Neural cell (in vitro differentiated cells): Measurements from ENCODE around the gene FASTKD1. TPM values are rescaled to one million over a fixed set of nuclear protein-coding genes. Genes with fewer than 3 reads are reported as not detected.

Source experiments
- H2AFZ ChIP-seq: fragments of 200-600, 300-800 bp; sonication (generic), shearing (Covaris generic); 2 replicates; pipeline ENCODE4 v1.6.0; 2014; ENCODE audit warnings: low read depth, mild to moderate bottlenecking, antibody characterized with exemption, low read length, moderate library complexity
- H3F3A ChIP-seq: fragments of 200-600 bp; shearing (Covaris generic); 2 replicates; pipeline ENCODE4 v1.6.1; 2016; ENCODE audit warnings: mild to moderate bottlenecking, moderate library complexity, mixed read lengths, antibody characterized with exemption, low read length; ENCODE audit not compliant: insufficient read depth, poor library complexity, severe bottlenecking
- H3K27ac ChIP-seq: fragments of 200-600, 300-800 bp; sonication (generic), shearing (Covaris generic); 2 replicates; pipeline ENCODE4 v1.5.1; 2014; ENCODE audit warnings: mild to moderate bottlenecking, low read length, moderate library complexity
- H3K27me3 ChIP-seq: fragments of 300-800, 200-600 bp; sonication (generic), shearing (Covaris generic); 2 replicates; pipeline ENCODE4 v1.6.0; 2014; ENCODE audit warnings: mild to moderate bottlenecking, low read depth, low read length, moderate library complexity; ENCODE audit not compliant: insufficient read depth
- H3K36me3 ChIP-seq: fragments of 300-800, 200-600 bp; sonication (generic), shearing (Covaris generic); 2 replicates; pipeline ENCODE4 v1.5.1; 2014; ENCODE audit warnings: mild to moderate bottlenecking, antibody characterized with exemption, low read length, moderate library complexity; ENCODE audit not compliant: insufficient read depth
- H3K4me2 ChIP-seq: fragments of 300-800, 200-600 bp; sonication (generic), shearing (Covaris generic); 2 replicates; pipeline ENCODE4 v1.6.0; 2014; ENCODE audit warnings: mild to moderate bottlenecking, low read length
- H3K4me3 ChIP-seq: fragments of 300-800, 200-600 bp; sonication (generic), shearing (Covaris generic); 2 replicates; pipeline ENCODE4 v1.5.1; 2014; ENCODE audit warnings: mild to moderate bottlenecking, low read length, moderate library complexity
- H3K79me2 ChIP-seq: fragments of 200-600 bp; shearing (Covaris generic); replicated peaks from 2 replicates; pipeline ENCODE4 v1.6.0; 2014; ENCODE audit warnings: mild to moderate bottlenecking, low read length, moderate library complexity; ENCODE audit not compliant: insufficient read depth
- H3K9ac ChIP-seq: fragments of 300-800, 200-600 bp; sonication (generic), shearing (Covaris generic); 2 replicates; pipeline ENCODE4 v1.6.1; 2016; ENCODE audit warnings: mild to moderate bottlenecking, low read length, mixed read lengths
- H3K9me2 ChIP-seq: fragments of 200-600 bp; shearing (Covaris generic); 2 replicates; pipeline ENCODE4 v1.6.1; 2016; ENCODE audit warnings: mild to moderate bottlenecking, low read length, mixed read lengths; ENCODE audit not compliant: insufficient read depth
- H3K9me3 ChIP-seq: fragments of 200-600, 300-800 bp; sonication (generic), shearing (Covaris generic); 2 replicates; pipeline ENCODE4 v1.6.1; 2016; ENCODE audit warnings: mild to moderate bottlenecking, mixed run types, low read length, moderate library complexity, mixed read lengths
- H4K20me1 ChIP-seq: fragments of 200-600 bp; shearing (Covaris generic); 2 replicates; pipeline ENCODE4 v1.6.1; 2016; ENCODE audit warnings: mild to moderate bottlenecking, mixed run types; ENCODE audit not compliant: insufficient read depth
- EP300 ChIP-seq: fragments of 450-650 bp; conservative IDR thresholded peaks from 2 replicates; pipeline ENCODE4 v1.6.1; 2014; ENCODE audit warnings: antibody characterized with exemption, mild to moderate bottlenecking, moderate library complexity; ENCODE audit not compliant: poor library complexity, severe bottlenecking
- EZH2 ChIP-seq: fragments of 200-600, 300-800 bp; shearing (Covaris generic), sonication (generic); IDR thresholded peaks from 2 replicates; pipeline ENCODE4 v1.6.1; 2014; ENCODE audit warnings: antibody characterized with exemption, low read length, borderline replicate concordance, mild to moderate bottlenecking; ENCODE audit not compliant: insufficient read depth, poor library complexity, severe bottlenecking
- MXI1 ChIP-seq: fragments of 450-650 bp; conservative IDR thresholded peaks from 2 replicates; pipeline ENCODE4 v1.6.1; 2014; ENCODE audit warnings: antibody characterized with exemption, mild to moderate bottlenecking; ENCODE audit not compliant: poor library complexity, severe bottlenecking
- POLR2AphosphoS5 ChIP-seq: IDR thresholded peaks from 2 replicates; pipeline ENCODE4 v1.6.1; 2012
- RAD21 ChIP-seq: fragments of 450-650 bp; conservative IDR thresholded peaks from 2 replicates; pipeline ENCODE4 v1.6.1; 2014; ENCODE audit warnings: antibody characterized with exemption, mild to moderate bottlenecking, moderate library complexity
- SMC3 ChIP-seq: fragments of 450-650 bp; conservative IDR thresholded peaks from 2 replicates; pipeline ENCODE4 v1.6.1; 2014; ENCODE audit warnings: antibody characterized with exemption, mild to moderate bottlenecking, moderate library complexity; ENCODE audit not compliant: poor library complexity
- TAF1 ChIP-seq: IDR thresholded peaks from 2 replicates; pipeline ENCODE4 v1.6.1; 2012; ENCODE audit warnings: low read depth
- polyA plus RNA-seq: library from polyadenylated mRNA; depleted of rRNA; stranded (reverse); fragments of >200 nt; gene quantifications from 2 replicates; pipeline ENCODE4 v1.2.3, GENCODE V29; 2014
- TF ChIP-seq, protein P1 (sequence below): fragments of 450-650 bp; IDR thresholded peaks from 2 replicates; pipeline ENCODE4 v1.5.1; 2014; ENCODE audit warnings: antibody characterized with exemption, mild to moderate bottlenecking, moderate library complexity; ENCODE audit not compliant: poor library complexity, severe bottlenecking
- TF ChIP-seq, protein P2 (sequence below): IDR thresholded peaks from 2 replicates; pipeline ENCODE4 v1.6.1; 2012; ENCODE audit warnings: borderline replicate concordance

The FASTKD1 gene
- polyA plus RNA-seq, 1 donor from 2014 or later, result 50.3 TPM

DNA sequence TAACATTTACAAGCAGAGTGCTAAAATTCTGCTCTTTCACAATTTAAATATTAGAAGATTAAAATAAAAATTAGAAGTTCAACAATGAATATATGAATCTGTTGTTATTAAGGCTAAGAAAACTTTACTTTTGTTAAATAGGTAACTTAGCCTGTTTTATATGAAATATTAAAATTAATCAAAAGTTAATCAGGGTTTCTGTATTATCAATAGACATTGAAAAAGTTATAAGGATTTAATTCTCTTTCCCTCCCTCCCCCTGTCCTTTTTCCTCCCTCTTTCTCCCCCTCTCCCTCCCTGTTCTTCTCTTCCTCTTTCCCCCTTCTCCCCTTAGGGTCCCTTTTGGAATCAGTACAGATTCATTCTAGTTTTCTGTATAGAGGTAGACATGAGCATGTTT, 82.3 kb downstream of the FASTKD1 start:
- Histone ChIP-seq H3K79me2 (no peaks in the 10 kb centered on the region), H3K36me3 (peaks cover 6% of the 10 kb centered on the region), H3K9ac (no peak overlapping the region), H3K27ac (no peak overlapping the region), H3K4me2 (no peak overlapping the region), H3K27me3 (no peaks in the 10 kb centered on the region), H3F3A (no peaks in the 10 kb centered on the region), H3K9me3 (no peaks in the 10 kb centered on the region), H4K20me1 (no peaks in the 10 kb centered on the region), H2AFZ (no peak overlapping the region), H3K4me3 (no peak overlapping the region), H3K9me2 (no peaks in the 10 kb centered on the region)
- TF ChIP-seq TAF1 (no peak), SMC3 (no peak), RAD21 (no peak), EZH2 (no peak), POLR2AphosphoS5 (no peak), MXI1 (no peak), EP300 (no peak)
- TF ChIP-seq, protein P1, sequence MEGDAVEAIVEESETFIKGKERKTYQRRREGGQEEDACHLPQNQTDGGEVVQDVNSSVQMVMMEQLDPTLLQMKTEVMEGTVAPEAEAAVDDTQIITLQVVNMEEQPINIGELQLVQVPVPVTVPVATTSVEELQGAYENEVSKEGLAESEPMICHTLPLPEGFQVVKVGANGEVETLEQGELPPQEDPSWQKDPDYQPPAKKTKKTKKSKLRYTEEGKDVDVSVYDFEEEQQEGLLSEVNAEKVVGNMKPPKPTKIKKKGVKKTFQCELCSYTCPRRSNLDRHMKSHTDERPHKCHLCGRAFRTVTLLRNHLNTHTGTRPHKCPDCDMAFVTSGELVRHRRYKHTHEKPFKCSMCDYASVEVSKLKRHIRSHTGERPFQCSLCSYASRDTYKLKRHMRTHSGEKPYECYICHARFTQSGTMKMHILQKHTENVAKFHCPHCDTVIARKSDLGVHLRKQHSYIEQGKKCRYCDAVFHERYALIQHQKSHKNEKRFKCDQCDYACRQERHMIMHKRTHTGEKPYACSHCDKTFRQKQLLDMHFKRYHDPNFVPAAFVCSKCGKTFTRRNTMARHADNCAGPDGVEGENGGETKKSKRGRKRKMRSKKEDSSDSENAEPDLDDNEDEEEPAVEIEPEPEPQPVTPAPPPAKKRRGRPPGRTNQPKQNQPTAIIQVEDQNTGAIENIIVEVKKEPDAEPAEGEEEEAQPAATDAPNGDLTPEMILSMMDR, result no peak
- TF ChIP-seq, protein P2, sequence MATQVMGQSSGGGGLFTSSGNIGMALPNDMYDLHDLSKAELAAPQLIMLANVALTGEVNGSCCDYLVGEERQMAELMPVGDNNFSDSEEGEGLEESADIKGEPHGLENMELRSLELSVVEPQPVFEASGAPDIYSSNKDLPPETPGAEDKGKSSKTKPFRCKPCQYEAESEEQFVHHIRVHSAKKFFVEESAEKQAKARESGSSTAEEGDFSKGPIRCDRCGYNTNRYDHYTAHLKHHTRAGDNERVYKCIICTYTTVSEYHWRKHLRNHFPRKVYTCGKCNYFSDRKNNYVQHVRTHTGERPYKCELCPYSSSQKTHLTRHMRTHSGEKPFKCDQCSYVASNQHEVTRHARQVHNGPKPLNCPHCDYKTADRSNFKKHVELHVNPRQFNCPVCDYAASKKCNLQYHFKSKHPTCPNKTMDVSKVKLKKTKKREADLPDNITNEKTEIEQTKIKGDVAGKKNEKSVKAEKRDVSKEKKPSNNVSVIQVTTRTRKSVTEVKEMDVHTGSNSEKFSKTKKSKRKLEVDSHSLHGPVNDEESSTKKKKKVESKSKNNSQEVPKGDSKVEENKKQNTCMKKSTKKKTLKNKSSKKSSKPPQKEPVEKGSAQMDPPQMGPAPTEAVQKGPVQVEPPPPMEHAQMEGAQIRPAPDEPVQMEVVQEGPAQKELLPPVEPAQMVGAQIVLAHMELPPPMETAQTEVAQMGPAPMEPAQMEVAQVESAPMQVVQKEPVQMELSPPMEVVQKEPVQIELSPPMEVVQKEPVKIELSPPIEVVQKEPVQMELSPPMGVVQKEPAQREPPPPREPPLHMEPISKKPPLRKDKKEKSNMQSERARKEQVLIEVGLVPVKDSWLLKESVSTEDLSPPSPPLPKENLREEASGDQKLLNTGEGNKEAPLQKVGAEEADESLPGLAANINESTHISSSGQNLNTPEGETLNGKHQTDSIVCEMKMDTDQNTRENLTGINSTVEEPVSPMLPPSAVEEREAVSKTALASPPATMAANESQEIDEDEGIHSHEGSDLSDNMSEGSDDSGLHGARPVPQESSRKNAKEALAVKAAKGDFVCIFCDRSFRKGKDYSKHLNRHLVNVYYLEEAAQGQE, result no peak

DNA sequence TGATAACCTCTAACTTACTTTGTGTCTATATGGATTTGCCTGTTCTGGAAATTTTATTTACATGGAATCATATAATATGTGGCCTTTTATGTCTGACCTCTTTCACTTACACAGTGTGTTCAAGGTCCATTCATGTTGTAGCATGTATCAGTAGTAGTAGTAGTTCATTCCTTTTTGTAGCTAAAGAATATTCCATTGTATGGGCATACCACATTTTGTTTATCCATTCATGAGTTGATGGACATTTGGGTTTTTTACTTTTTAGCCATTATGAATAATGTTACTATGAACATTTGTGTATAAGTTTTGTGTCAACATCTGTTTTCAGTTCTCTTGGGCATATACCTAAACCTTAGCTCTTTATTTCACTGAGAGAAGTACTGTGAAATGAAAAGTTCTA, 82.8 kb downstream of the FASTKD1 start:
- Histone ChIP-seq H3K9me3 (no peaks in the 10 kb centered on the region), H3K4me3 (no peak overlapping the region), H3K36me3 (peaks cover 6% of the 10 kb centered on the region), H3K4me2 (no peak overlapping the region), H3K27ac (no peak overlapping the region), H3K9ac (no peak overlapping the region), H3K9me2 (no peaks in the 10 kb centered on the region), H4K20me1 (no peaks in the 10 kb centered on the region), H3F3A (no peaks in the 10 kb centered on the region), H2AFZ (no peak overlapping the region), H3K27me3 (no peaks in the 10 kb centered on the region), H3K79me2 (no peaks in the 10 kb centered on the region)
- TF ChIP-seq, protein P2, result no peak
- TF ChIP-seq EZH2 (no peak), TAF1 (no peak), EP300 (no peak), MXI1 (no peak), SMC3 (no peak), POLR2AphosphoS5 (no peak), RAD21 (no peak)
- TF ChIP-seq, protein P1, result no peak
